Panc1 (cell line): ENCODE data around the gene NOTCH3.

ENCODE experiments used
- POLR2AphosphoS5 ChIP-seq: IDR thresholded peaks from 2 replicates; pipeline ENCODE4 v1.6.1; 2012; ENCODE audit warnings: mild to moderate bottlenecking, low read depth, low read length, moderate library complexity
- SIN3A ChIP-seq: IDR thresholded peaks from 2 replicates; pipeline ENCODE4 v1.6.1; 2012; ENCODE audit warnings: low read depth, mild to moderate bottlenecking, low read length, moderate library complexity, borderline replicate concordance; ENCODE audit not compliant: insufficient read depth
- TCF7L2 ChIP-seq: IDR thresholded peaks from 2 replicates; pipeline ENCODE4 v1.6.1; 2011; ENCODE audit warnings: mild to moderate bottlenecking, low read depth, low read length, inconsistent platforms
- TF ChIP-seq, protein P1 (sequence below): fragments of 450-650 bp; IDR thresholded peaks from 2 replicates; pipeline ENCODE4 v1.5.1; 2017; ENCODE audit warnings: mild to moderate bottlenecking
- TF ChIP-seq, protein P2 (sequence below), 2 experiments: IDR thresholded peaks; 2 replicates each; pipeline ENCODE4 v1.6.1; 2011 to 2012; ENCODE audit warnings: low read depth in 2 of 2, control low read depth in 1 of 2, low read length in 1 of 2, mild to moderate bottlenecking in 1 of 2, moderate library complexity in 1 of 2; ENCODE audit not compliant: insufficient read depth in 1 of 2

GRCh38 chr19:15249972-15250639, 49.3 kb upstream of the NOTCH3 start:
- TF ChIP-seq, protein P1, sequence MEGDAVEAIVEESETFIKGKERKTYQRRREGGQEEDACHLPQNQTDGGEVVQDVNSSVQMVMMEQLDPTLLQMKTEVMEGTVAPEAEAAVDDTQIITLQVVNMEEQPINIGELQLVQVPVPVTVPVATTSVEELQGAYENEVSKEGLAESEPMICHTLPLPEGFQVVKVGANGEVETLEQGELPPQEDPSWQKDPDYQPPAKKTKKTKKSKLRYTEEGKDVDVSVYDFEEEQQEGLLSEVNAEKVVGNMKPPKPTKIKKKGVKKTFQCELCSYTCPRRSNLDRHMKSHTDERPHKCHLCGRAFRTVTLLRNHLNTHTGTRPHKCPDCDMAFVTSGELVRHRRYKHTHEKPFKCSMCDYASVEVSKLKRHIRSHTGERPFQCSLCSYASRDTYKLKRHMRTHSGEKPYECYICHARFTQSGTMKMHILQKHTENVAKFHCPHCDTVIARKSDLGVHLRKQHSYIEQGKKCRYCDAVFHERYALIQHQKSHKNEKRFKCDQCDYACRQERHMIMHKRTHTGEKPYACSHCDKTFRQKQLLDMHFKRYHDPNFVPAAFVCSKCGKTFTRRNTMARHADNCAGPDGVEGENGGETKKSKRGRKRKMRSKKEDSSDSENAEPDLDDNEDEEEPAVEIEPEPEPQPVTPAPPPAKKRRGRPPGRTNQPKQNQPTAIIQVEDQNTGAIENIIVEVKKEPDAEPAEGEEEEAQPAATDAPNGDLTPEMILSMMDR: no peak
- no peak for TF ChIP-seq TCF7L2
- TF ChIP-seq, protein P2, sequence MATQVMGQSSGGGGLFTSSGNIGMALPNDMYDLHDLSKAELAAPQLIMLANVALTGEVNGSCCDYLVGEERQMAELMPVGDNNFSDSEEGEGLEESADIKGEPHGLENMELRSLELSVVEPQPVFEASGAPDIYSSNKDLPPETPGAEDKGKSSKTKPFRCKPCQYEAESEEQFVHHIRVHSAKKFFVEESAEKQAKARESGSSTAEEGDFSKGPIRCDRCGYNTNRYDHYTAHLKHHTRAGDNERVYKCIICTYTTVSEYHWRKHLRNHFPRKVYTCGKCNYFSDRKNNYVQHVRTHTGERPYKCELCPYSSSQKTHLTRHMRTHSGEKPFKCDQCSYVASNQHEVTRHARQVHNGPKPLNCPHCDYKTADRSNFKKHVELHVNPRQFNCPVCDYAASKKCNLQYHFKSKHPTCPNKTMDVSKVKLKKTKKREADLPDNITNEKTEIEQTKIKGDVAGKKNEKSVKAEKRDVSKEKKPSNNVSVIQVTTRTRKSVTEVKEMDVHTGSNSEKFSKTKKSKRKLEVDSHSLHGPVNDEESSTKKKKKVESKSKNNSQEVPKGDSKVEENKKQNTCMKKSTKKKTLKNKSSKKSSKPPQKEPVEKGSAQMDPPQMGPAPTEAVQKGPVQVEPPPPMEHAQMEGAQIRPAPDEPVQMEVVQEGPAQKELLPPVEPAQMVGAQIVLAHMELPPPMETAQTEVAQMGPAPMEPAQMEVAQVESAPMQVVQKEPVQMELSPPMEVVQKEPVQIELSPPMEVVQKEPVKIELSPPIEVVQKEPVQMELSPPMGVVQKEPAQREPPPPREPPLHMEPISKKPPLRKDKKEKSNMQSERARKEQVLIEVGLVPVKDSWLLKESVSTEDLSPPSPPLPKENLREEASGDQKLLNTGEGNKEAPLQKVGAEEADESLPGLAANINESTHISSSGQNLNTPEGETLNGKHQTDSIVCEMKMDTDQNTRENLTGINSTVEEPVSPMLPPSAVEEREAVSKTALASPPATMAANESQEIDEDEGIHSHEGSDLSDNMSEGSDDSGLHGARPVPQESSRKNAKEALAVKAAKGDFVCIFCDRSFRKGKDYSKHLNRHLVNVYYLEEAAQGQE (IDR thresholded peaks at IDR 0.05; ENCODE audit: insufficient read depth in 1 of 2, low read depth in 2 of 2, low read length in 1 of 2): no peak
- TF ChIP-seq POLR2AphosphoS5: no peak
- TF ChIP-seq SIN3A: no peak
